ENCODE measurements around the gene B3GAT1. TPM values are rescaled to one million over a fixed set of nuclear protein-coding genes. Genes with fewer than 3 reads are reported as not detected.

Gene B3GAT1
- total and polyA plus RNA-seq, 2 of the 13 experiments (the other 11 are each of a cell fraction or from before 2014, with no cell fraction given) = not detected

DNA sequence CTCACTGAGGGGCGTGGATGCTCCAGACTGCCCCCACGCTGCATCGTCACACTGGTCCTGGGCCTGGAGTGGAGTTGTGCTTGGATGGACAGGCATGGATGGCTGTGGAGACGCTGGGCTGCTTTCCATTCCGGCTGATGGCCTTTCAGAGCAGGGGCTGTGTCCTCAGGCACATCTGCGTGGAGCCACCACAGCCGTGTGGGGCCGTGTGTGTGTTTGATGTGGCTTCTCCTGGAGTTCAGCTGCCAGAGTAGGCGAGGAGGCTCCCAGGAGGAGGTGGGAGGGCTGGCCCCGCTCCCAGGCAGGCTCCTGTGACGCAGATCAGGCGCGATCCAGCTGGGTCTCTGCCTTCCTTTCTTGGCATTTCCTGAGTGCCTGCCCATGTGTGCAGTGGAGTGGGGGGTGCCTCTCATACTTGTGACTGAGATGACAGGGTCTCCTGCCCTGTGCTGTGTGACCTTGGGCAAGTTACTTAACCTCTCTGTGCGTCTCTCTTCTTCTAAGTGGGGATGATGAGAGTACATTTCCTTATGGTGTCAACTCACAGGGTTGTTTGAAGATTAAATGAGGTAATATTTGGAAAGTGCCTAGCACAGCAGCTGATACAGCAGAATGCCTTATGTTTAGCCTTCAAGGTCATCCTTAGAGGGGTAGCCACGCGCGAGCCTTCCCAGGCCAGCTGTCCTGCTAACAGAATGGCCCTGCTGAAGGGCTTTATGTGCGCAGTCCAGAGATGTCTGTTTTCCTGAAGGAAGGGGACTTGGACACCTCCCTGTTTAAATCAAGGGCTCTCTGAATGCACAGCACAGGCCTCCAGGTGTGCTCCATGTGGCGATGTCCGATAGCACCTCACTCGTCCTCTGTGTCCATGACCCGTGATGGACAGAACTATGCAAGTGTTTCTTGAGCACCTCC is 46.8 kb downstream of the B3GAT1 start:
- Histone ChIP-seq H4K20me1 (ENCODE audit: insufficient read depth, low read length) (no peaks in the 10 kb centered on the region), H3K4me3 (replicated peaks in 1 of 3; ENCODE audit: insufficient read depth in 1 of 3, low read depth in 2 of 3, low read length in 3 of 3) (no peak overlapping the region), H3K79me2 (ENCODE audit: insufficient read depth, low read length) (no peaks in the 10 kb centered on the region), H3K27ac (ENCODE audit: extremely low read length, insufficient read depth, low read length) (no peak overlapping the region), H3K4me1 (ENCODE audit: insufficient read depth, low read length) (no peaks in the 10 kb centered on the region), H3K9ac (ENCODE audit: insufficient read depth, low read depth, low read length) (no peak overlapping the region), H3K36me3 (replicated peaks in 1 of 2; ENCODE audit: control insufficient read depth in 1 of 2, insufficient read depth in 2 of 2, low read length in 2 of 2) (no peaks in the 10 kb centered on the region), H3K9me3 (ENCODE audit: low read length) (no peaks in the 10 kb centered on the region), H3K27me3 (ENCODE audit: control insufficient read depth in 1 of 2, insufficient read depth in 2 of 2, low read length in 2 of 2) (peaks cover 9 to 34% of the 10 kb centered on the region in 2 experiments; a peak in 4 of 5 replicates), H3K4me2 (ENCODE audit: low read depth, low read length) (no peak overlapping the region), H2AFZ (ENCODE audit: low read length) (no peak overlapping the region)
- in situ Hi-C loops (cut with HindIII; ENCODE audit: extremely low pct_ligation_motif_present, low pct_unique_long_range_greater_than_20kb) (loop anchor here (10.0 kb wide), 1 partner anchor 210 kb away; no protein-coding TSS in a partner anchor), intact Hi-C loops (cut with micrococcal nuclease; ENCODE audit: unreplicated experiment) (no loop called here)
- DNase-seq (ENCODE audit: low spot score) (no peak), ATAC-seq (no peak), FAIRE-seq (no peak)
- peak; percentile 92 for TF ChIP-seq ZNF768 (CRISPR knock-in tag; IDR thresholded peaks at IDR 0.05)
- no peak for TF ChIP-seq MTF1 (CRISPR knock-in tag; IDR thresholded peaks at IDR 0.05)
- WGBS (ENCODE audit: low lambda C conversion rate) = 30% methylated on average over 11 of the region's 22 CpGs
- no TSS peak for BruUV-seq (replicated peaks)
- POLR2A ChIA-PET = no interaction called here
- CTCF ChIA-PET (ENCODE audit: low intra/inter-chr PET ratio, low total read pairs) = no interaction called here

- peaks cover 10 to 34% of the 10 kb centered on the region in 2 experiments for H3K27me3 ChIP-seq (ENCODE audit: control insufficient read depth in 1 of 2, insufficient read depth in 2 of 2, low read length in 2 of 2)
- peaks cover 6% of the 10 kb centered on the region for H3K4me1 ChIP-seq (ENCODE audit: insufficient read depth, low read length)
- H3K79me2 ChIP-seq (ENCODE audit: insufficient read depth, low read length) = no peaks in the 10 kb centered on the region
- ChIA-PET CTCF (ENCODE audit: low intra/inter-chr PET ratio, low total read pairs) (no interaction called here), POLR2A (no interaction called here)
- H3K36me3 ChIP-seq (replicated peaks in 1 of 2; ENCODE audit: control insufficient read depth in 1 of 2, insufficient read depth in 2 of 2, low read length in 2 of 2) = no peaks in the 10 kb centered on the region
- no peak overlapping the region for H3K4me3 ChIP-seq (replicated peaks in 1 of 3; ENCODE audit: insufficient read depth in 1 of 3, low read depth in 2 of 3, low read length in 3 of 3)
- WGBS (ENCODE audit: low lambda C conversion rate) = 3% methylated on average over 9 of the region's 9 CpGs
- no peak overlapping the region for H2AFZ ChIP-seq (ENCODE audit: low read length)
- H3K4me2 ChIP-seq (ENCODE audit: low read depth, low read length) = no peak overlapping the region
- intact Hi-C loops (cut with micrococcal nuclease; ENCODE audit: unreplicated experiment) = no loop called here
- no peaks in the 10 kb centered on the region for H3K9me3 ChIP-seq (ENCODE audit: low read length)
- in situ Hi-C loops (cut with HindIII; ENCODE audit: extremely low pct_ligation_motif_present, low pct_unique_long_range_greater_than_20kb) = loop anchor here (5.0 to 10.0 kb wide), 2 partner anchors 211 to 363 kb away; no protein-coding TSS in a partner anchor
- H3K9ac ChIP-seq (ENCODE audit: insufficient read depth, low read depth, low read length) = no peak overlapping the region
- H4K20me1 ChIP-seq (ENCODE audit: insufficient read depth, low read length) = no peaks in the 10 kb centered on the region
- ATAC-seq (no peak), DNase-seq (ENCODE audit: low spot score) (no peak), FAIRE-seq (no peak)
- no peak for TF ChIP-seq ZNF784 (CRISPR knock-in tag; IDR thresholded peaks at IDR 0.05; ENCODE audit: borderline replicate concordance)
- TF ChIP-seq ZNF674 (CRISPR knock-in tag; IDR thresholded peaks at IDR 0.05; ENCODE audit: low read depth) = no peak
- no peak for TF ChIP-seq ZNF770 (CRISPR knock-in tag; IDR thresholded peaks at IDR 0.05)
- TF ChIP-seq RFX5 (IDR thresholded peaks at IDR 0.05; ENCODE audit: low read depth, low read length) = no peak
- TF ChIP-seq KDM2A (CRISPR knock-in tag; IDR thresholded peaks at IDR 0.05; ENCODE audit: borderline replicate concordance, low read depth) = no peak
- no peak for TF ChIP-seq FOXP1 (IDR thresholded peaks at IDR 0.05)
- no peak for TF ChIP-seq FOXP1 (CRISPR knock-in tag; IDR thresholded peaks at IDR 0.05)
- no peak for TF ChIP-seq LCORL (IDR thresholded peaks at IDR 0.05)
- TF ChIP-seq LCORL (CRISPR knock-in tag; IDR thresholded peaks at IDR 0.05) = no peak
- no peak for TF ChIP-seq ZSCAN31 (CRISPR knock-in tag; IDR thresholded peaks at IDR 0.05; ENCODE audit: low read depth)
- H3K27ac ChIP-seq (ENCODE audit: extremely low read length, insufficient read depth, low read length) = no peak overlapping the region
- no TSS peak for BruUV-seq (replicated peaks)
These were observed 47.8 kb downstream of the B3GAT1 start for GRCh38 chr11:134364261-134364660.
